GM21737 (cell line): ENCODE measurements around the gene ZNF174.

Experiments
- ATAC-seq: cut with Tn5 transposase; IDR thresholded peaks from one replicate; pipeline ENCODE4 v1.9.1; 2021; ENCODE audit warnings: mild to moderate bottlenecking, moderate library complexity; ENCODE audit not compliant: unreplicated experiment

ZNF174 gene

GRCh38 chr16:3400779-3401688 is at the start of gene ZNF174, which contains the start of gene ZSCAN32:
ZNF174 (plus strand) TSS chr16:3401215; CDS start chr16:3402005, 790 bp downstream.
ZSCAN32 (minus strand) TSS chr16:3401004; CDS start chr16:3397557, 3,447 bp downstream.
- ATAC-seq: peak; percentile 97

- ATAC-seq: no peak
These were observed 45.4 kb upstream of the ZNF174 start, which contains the start of gene OR2C1 for GRCh38 chr16:3355589-3355988. OR2C1 (plus strand) TSS chr16:3355889; CDS start chr16:3355941, 52 bp downstream.

GRCh38 chr16:3356118-3356517 is 44.9 kb upstream of the ZNF174 start:
- ATAC-seq: no peak

- ATAC-seq: no peak
These were observed 42.1 kb upstream of the ZNF174 start for GRCh38 chr16:3358871-3359270.

GRCh38 chr16:3362931-3363330 is 38.1 kb upstream of the ZNF174 start:
- ATAC-seq: no peak

- ATAC-seq: no peak
These were observed 37.2 kb upstream of the ZNF174 start for GRCh38 chr16:3363793-3364192.

GRCh38 chr16:3364774-3365427 is 36.1 kb upstream of the ZNF174 start:
- ATAC-seq: peak; percentile 82

- no peak for ATAC-seq
These were observed 31.9 kb upstream of the ZNF174 start for GRCh38 chr16:3369073-3369472.

- ATAC-seq: no peak
These were observed 25.3 kb upstream of the ZNF174 start for GRCh38 chr16:3375680-3376079.

- no peak for ATAC-seq
These were observed 23.1 kb upstream of the ZNF174 start for GRCh38 chr16:3377917-3378316.

- no peak for ATAC-seq
These were observed 18.0 kb upstream of the ZNF174 start for GRCh38 chr16:3383045-3383448.

GRCh38 chr16:3388325-3388724 is 12.7 kb upstream of the ZNF174 start:
- ATAC-seq: no peak

- ATAC-seq: no peak
These were observed 11.2 kb upstream of the ZNF174 start for GRCh38 chr16:3389663-3390338.

GRCh38 chr16:3400446-3400778 is 603 bp upstream of the ZNF174 start:
- ATAC-seq: peak; percentile 33

GRCh38 chr16:3401719-3402397 is 843 bp downstream of the ZNF174 start:
- ATAC-seq: no peak

GRCh38 chr16:3408561-3409197 is 7.7 kb downstream of the ZNF174 start:
- no peak for ATAC-seq

GRCh38 chr16:3413730-3414379 is 12.8 kb downstream of the ZNF174 start:
- no peak for ATAC-seq

- ATAC-seq: no peak
These were observed 30.8 kb downstream of the ZNF174 start for GRCh38 chr16:3431779-3432219.

- no peak for ATAC-seq
These were observed 33.4 kb downstream of the ZNF174 start for GRCh38 chr16:3434373-3434772.

GRCh38 chr16:3439637-3440036 is 38.6 kb downstream of the ZNF174 start:
- ATAC-seq: no peak
